HEK293 (cell line): Measurements from ENCODE around the gene EID2.

ENCODE experiments used
- CTCF ChIP-seq: fragments of 450-650 bp; formaldehyde crosslinking; IDR thresholded peaks from 2 replicates; pipeline ENCODE4 v1.5.1; 2016; ENCODE audit warnings: missing biosample characterization, missing genetic modification characterization
- KLF8 ChIP-seq: fragments of 450-650 bp; formaldehyde crosslinking; IDR thresholded peaks from 2 replicates; pipeline ENCODE4 v1.5.1; 2016; ENCODE audit warnings: missing biosample characterization, missing genetic modification characterization
- PATZ1 ChIP-seq: fragments of 450-650 bp; formaldehyde crosslinking; IDR thresholded peaks from 2 replicates; pipeline ENCODE4 v1.5.1; 2016; ENCODE audit warnings: missing biosample characterization, missing genetic modification characterization
- PRDM10 ChIP-seq: fragments of 450-650 bp; formaldehyde crosslinking; IDR thresholded peaks from 2 replicates; pipeline ENCODE4 v1.5.1; 2016; ENCODE audit warnings: missing biosample characterization, missing genetic modification characterization
- SP7 ChIP-seq: fragments of 450-650 bp; formaldehyde crosslinking; IDR thresholded peaks from 2 replicates; pipeline ENCODE4 v1.5.1; 2016; ENCODE audit warnings: missing biosample characterization, missing genetic modification characterization
- ZBTB7A ChIP-seq: fragments of 450-650 bp; formaldehyde crosslinking; IDR thresholded peaks from 2 replicates; pipeline ENCODE4 v1.5.1; 2016; ENCODE audit warnings: low read depth, missing biosample characterization, missing genetic modification characterization
- ZFP41 ChIP-seq: fragments of 450-650 bp; formaldehyde crosslinking; IDR thresholded peaks from 2 replicates; pipeline ENCODE4 v1.5.1; 2016; ENCODE audit warnings: missing biosample characterization, missing genetic modification characterization, borderline replicate concordance
- ZIC2 ChIP-seq: fragments of 450-650 bp; formaldehyde crosslinking; IDR thresholded peaks from 2 replicates; pipeline ENCODE4 v1.5.1; 2016; ENCODE audit warnings: missing biosample characterization, missing genetic modification characterization
- ZNF133 ChIP-seq: fragments of 450-650 bp; formaldehyde crosslinking; IDR thresholded peaks from 2 replicates; pipeline ENCODE4 v1.5.1; 2016; ENCODE audit warnings: missing biosample characterization, missing genetic modification characterization
- ZNF16 ChIP-seq: fragments of 450-650 bp; formaldehyde crosslinking; IDR thresholded peaks from 2 replicates; pipeline ENCODE4 v1.5.1; 2016; ENCODE audit warnings: low read depth, missing biosample characterization, missing genetic modification characterization
- ZNF174 ChIP-seq: fragments of 450-650 bp; formaldehyde crosslinking; IDR thresholded peaks from 2 replicates; pipeline ENCODE4 v1.5.0; 2017; ENCODE audit warnings: missing biosample characterization, mild to moderate bottlenecking, missing genetic modification characterization
- ZNF280C ChIP-seq: fragments of 450-650 bp; formaldehyde crosslinking; IDR thresholded peaks from 2 replicates; pipeline ENCODE4 v1.5.1; 2016; ENCODE audit warnings: missing biosample characterization, missing genetic modification characterization
- ZNF324 ChIP-seq: fragments of 450-650 bp; formaldehyde crosslinking; IDR thresholded peaks from 2 replicates; pipeline ENCODE4 v1.5.1; 2016; ENCODE audit warnings: missing biosample characterization, missing genetic modification characterization
- ZNF394 ChIP-seq: fragments of 450-650 bp; formaldehyde crosslinking; IDR thresholded peaks from 2 replicates; pipeline ENCODE4 v1.5.1; 2016; ENCODE audit warnings: missing biosample characterization, missing genetic modification characterization, mild to moderate bottlenecking, moderate library complexity, borderline replicate concordance
- ZNF660 ChIP-seq: fragments of 450-650 bp; IDR thresholded peaks from 2 replicates; pipeline ENCODE4 v1.5.1; 2018; ENCODE audit warnings: missing biosample characterization, mild to moderate bottlenecking, missing genetic modification characterization
- ZNF677 ChIP-seq: fragments of 450-650 bp; IDR thresholded peaks from 2 replicates; pipeline ENCODE4 v1.5.0; 2018; ENCODE audit warnings: missing biosample characterization, mild to moderate bottlenecking, missing genetic modification characterization, moderate library complexity
- ZNF777 ChIP-seq: fragments of 450-650 bp; formaldehyde crosslinking; IDR thresholded peaks from 2 replicates; pipeline ENCODE4 v1.5.1; 2017; ENCODE audit warnings: missing biosample characterization, missing genetic modification characterization, borderline replicate concordance
- ZNF785 ChIP-seq: fragments of 450-650 bp; formaldehyde crosslinking; IDR thresholded peaks from 2 replicates; pipeline ENCODE4 v1.5.1; 2016; ENCODE audit warnings: missing biosample characterization, missing genetic modification characterization
- TF ChIP-seq, protein P1 (sequence below): fragments of 450-650 bp; formaldehyde crosslinking; IDR thresholded peaks from 2 replicates; pipeline ENCODE4 v1.5.1; 2016; ENCODE audit warnings: missing biosample characterization, missing genetic modification characterization
- TF ChIP-seq, protein P2 (sequence below): fragments of 450-650 bp; formaldehyde crosslinking; IDR thresholded peaks from 2 replicates; pipeline ENCODE4 v1.5.1; 2016; ENCODE audit warnings: missing biosample characterization, missing genetic modification characterization, borderline replicate concordance

EID2 gene

DNA sequence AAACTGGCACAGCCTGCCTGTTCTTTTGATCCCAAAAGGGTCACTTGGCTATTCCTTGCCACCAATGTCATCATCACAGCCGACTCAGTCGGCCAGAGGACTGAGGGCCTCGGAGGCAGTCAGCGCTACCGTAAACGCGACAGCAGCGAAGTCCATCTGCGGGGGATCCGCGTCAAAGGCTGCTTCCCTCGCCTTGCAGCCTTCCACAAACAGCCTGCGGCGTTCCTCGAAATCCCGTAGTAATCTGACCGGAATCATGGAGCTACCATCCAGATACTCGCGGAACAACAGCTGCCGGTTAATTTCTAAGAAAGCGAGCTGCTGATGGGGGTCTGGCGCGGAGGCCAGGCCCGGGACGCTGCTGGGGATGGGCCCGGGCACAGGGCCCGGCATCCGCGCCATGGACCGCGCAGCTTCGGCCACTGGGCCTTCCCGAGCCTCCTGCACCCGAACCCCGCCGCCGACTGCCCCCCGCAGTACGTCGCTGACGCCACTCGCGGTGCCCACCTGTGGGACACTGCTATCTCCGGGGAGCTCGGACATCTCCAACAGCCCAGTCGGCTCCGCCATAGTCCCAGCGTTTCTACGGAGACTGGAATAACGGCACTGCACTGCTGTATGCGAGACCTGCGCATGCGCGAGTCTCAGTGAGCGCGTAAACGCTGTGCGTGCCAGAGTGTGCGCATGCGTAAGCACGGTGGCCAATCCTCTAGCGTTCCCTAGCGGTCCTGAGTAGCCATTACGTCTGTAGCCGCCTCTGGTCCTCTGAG is 7.5 kb downstream of the EID2 start, which contains the start of gene EID2B (continued):
- no peak for TF ChIP-seq ZNF280C (tag by site-specific recombination)
- TF ChIP-seq ZNF324 (tag by site-specific recombination) = peak; percentile 73
- TF ChIP-seq ZNF133 (tag by site-specific recombination) = no peak
- TF ChIP-seq KLF8 = no peak; the same call in 1 of the 2 replicates
- peak; percentile 30 for TF ChIP-seq ZIC2 (tag by site-specific recombination)
- TF ChIP-seq, protein P1, sequence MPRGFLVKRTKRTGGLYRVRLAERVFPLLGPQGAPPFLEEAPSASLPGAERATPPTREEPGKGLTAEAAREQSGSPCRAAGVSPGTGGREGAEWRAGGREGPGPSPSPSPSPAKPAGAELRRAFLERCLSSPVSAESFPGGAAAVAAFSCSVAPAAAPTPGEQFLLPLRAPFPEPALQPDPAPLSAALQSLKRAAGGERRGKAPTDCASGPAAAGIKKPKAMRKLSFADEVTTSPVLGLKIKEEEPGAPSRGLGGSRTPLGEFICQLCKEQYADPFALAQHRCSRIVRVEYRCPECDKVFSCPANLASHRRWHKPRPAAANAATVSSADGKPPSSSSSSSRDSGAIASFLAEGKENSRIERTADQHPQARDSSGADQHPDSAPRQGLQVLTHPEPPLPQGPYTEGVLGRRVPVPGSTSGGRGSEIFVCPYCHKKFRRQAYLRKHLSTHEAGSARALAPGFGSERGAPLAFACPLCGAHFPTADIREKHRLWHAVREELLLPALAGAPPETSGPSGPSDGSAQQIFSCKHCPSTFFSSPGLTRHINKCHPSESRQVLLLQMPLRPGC (tag by site-specific recombination) = peak; percentile 62; the same call in 1 of the 2 replicates
- TF ChIP-seq, protein P2, sequence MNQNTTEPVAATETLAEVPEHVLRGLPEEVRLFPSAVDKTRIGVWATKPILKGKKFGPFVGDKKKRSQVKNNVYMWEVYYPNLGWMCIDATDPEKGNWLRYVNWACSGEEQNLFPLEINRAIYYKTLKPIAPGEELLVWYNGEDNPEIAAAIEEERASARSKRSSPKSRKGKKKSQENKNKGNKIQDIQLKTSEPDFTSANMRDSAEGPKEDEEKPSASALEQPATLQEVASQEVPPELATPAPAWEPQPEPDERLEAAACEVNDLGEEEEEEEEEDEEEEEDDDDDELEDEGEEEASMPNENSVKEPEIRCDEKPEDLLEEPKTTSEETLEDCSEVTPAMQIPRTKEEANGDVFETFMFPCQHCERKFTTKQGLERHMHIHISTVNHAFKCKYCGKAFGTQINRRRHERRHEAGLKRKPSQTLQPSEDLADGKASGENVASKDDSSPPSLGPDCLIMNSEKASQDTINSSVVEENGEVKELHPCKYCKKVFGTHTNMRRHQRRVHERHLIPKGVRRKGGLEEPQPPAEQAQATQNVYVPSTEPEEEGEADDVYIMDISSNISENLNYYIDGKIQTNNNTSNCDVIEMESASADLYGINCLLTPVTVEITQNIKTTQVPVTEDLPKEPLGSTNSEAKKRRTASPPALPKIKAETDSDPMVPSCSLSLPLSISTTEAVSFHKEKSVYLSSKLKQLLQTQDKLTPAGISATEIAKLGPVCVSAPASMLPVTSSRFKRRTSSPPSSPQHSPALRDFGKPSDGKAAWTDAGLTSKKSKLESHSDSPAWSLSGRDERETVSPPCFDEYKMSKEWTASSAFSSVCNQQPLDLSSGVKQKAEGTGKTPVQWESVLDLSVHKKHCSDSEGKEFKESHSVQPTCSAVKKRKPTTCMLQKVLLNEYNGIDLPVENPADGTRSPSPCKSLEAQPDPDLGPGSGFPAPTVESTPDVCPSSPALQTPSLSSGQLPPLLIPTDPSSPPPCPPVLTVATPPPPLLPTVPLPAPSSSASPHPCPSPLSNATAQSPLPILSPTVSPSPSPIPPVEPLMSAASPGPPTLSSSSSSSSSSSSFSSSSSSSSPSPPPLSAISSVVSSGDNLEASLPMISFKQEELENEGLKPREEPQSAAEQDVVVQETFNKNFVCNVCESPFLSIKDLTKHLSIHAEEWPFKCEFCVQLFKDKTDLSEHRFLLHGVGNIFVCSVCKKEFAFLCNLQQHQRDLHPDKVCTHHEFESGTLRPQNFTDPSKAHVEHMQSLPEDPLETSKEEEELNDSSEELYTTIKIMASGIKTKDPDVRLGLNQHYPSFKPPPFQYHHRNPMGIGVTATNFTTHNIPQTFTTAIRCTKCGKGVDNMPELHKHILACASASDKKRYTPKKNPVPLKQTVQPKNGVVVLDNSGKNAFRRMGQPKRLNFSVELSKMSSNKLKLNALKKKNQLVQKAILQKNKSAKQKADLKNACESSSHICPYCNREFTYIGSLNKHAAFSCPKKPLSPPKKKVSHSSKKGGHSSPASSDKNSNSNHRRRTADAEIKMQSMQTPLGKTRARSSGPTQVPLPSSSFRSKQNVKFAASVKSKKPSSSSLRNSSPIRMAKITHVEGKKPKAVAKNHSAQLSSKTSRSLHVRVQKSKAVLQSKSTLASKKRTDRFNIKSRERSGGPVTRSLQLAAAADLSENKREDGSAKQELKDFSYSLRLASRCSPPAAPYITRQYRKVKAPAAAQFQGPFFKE (tag by site-specific recombination) = no peak
- TF ChIP-seq ZNF174 (tag by site-specific recombination) = no peak
- TF ChIP-seq ZBTB7A (tag by site-specific recombination) = no peak; the same call in 1 of the 2 replicates
- peak; percentile 42 for TF ChIP-seq PATZ1 (tag by site-specific recombination)
- TF ChIP-seq ZNF660 = peak; percentile 88
- peak; percentile 51 for TF ChIP-seq ZNF394 (tag by site-specific recombination)
- TF ChIP-seq SP7 (tag by site-specific recombination) = peak; percentile 83
- no peak for TF ChIP-seq ZFP41 (tag by site-specific recombination)
- TF ChIP-seq ZNF777 = no peak; the same call in 1 of the 2 replicates
- no peak for TF ChIP-seq ZNF677 (tag by site-specific recombination)
- peak; percentile 100 for TF ChIP-seq CTCF (tag by site-specific recombination)
- TF ChIP-seq ZNF785 (tag by site-specific recombination) = 0 out of 2 replicates have a peak, but pooled peaks have one; percentile 35
- 0 out of 2 replicates have a peak, but pooled peaks have one; percentile 48 for TF ChIP-seq ZNF16 (tag by site-specific recombination)
- TF ChIP-seq PRDM10 (tag by site-specific recombination) = peak; percentile 30; the same call in 1 of the 2 replicates
